Loucy (cell line): ENCODE measurements around the gene ADORA1.

Source experiments
- H2AFZ ChIP-seq: fragments of 200-600 bp; sonication (generic); 2 replicates; pipeline ENCODE4 v1.6.0; 2016; ENCODE audit warnings: antibody characterized with exemption, mild to moderate bottlenecking, low read length, moderate library complexity
- H3F3A ChIP-seq: fragments of 200-600 bp; 2 replicates; pipeline ENCODE4 v1.6.0; 2016; ENCODE audit warnings: antibody characterized with exemption, low read depth, mild to moderate bottlenecking
- H3K27me3 ChIP-seq: fragments of 200-600 bp; sonication (generic); 2 replicates; pipeline ENCODE4 v1.6.1; 2014; ENCODE audit warnings: low read length, mild to moderate bottlenecking; ENCODE audit not compliant: insufficient read depth, poor library complexity, severe bottlenecking
- H3K36me3 ChIP-seq: fragments of 200-600 bp; sonication (generic); 2 replicates; pipeline ENCODE4 v1.6.1; 2016; ENCODE audit warnings: low read length; ENCODE audit not compliant: insufficient read depth
- H3K4me1 ChIP-seq: fragments of 200-600 bp; sonication (generic); 2 replicates; pipeline ENCODE4 v1.5.1; 2014; ENCODE audit warnings: low read length, mild to moderate bottlenecking; ENCODE audit not compliant: insufficient read depth, poor library complexity, severe bottlenecking
- H3K4me2 ChIP-seq: fragments of 200-600 bp; sonication (generic); 2 replicates; pipeline ENCODE4 v1.6.0; 2014; ENCODE audit warnings: antibody characterized with exemption, low read length, low read depth, mild to moderate bottlenecking; ENCODE audit not compliant: poor library complexity, severe bottlenecking
- H3K4me3 ChIP-seq: fragments of 200-600 bp; sonication (generic); 2 replicates; pipeline ENCODE4 v1.5.1; 2014; ENCODE audit warnings: low read length, mild to moderate bottlenecking, mixed read lengths; ENCODE audit not compliant: poor library complexity, severe bottlenecking
- H3K79me2 ChIP-seq: fragments of 200-600 bp; sonication (generic); 2 replicates; pipeline ENCODE4 v1.6.1; 2014; ENCODE audit warnings: low read length; ENCODE audit not compliant: insufficient read depth
- H3K9ac ChIP-seq: fragments of 200-600 bp; sonication (generic); 2 replicates; pipeline ENCODE4 v1.6.0; 2014; ENCODE audit warnings: mild to moderate bottlenecking, low read depth, low read length, moderate library complexity; ENCODE audit not compliant: poor library complexity, severe bottlenecking
- H3K9me2 ChIP-seq: fragments of 200-600 bp; sonication (generic); replicated peaks from 2 replicates; pipeline ENCODE4 v1.6.1; 2016; ENCODE audit warnings: low read depth, low read length, mixed read lengths
- H3K9me3 ChIP-seq: fragments of 200-600 bp; sonication (generic); 2 replicates; pipeline ENCODE4 v1.6.1; 2014; ENCODE audit warnings: mild to moderate bottlenecking, antibody characterized with exemption, low read length, low read depth; ENCODE audit not compliant: insufficient read depth
- H4K20me1 ChIP-seq: fragments of 200-600 bp; sonication (generic); 2 replicates; pipeline ENCODE4 v1.6.0; 2014; ENCODE audit warnings: antibody characterized with exemption, low read length, mild to moderate bottlenecking; ENCODE audit not compliant: insufficient read depth, poor library complexity, severe bottlenecking
- CTCF ChIP-seq: fragments of 200-600 bp; sonication (generic); conservative IDR thresholded peaks from 2 replicates; pipeline ENCODE4 v1.5.1; 2014; ENCODE audit warnings: mild to moderate bottlenecking, antibody characterized with exemption, low read length
- EZH2phosphoT487 ChIP-seq: fragments of 200-600 bp; IDR thresholded peaks from 2 replicates; pipeline ENCODE4 v1.6.1; 2018; ENCODE audit warnings: antibody characterized with exemption, mild to moderate bottlenecking, moderate library complexity, borderline replicate concordance

The ADORA1 gene

GRCh38 chr1:203178083-203178482 is 50.6 kb downstream of the ADORA1 start:
- Histone ChIP-seq H2AFZ (no peak overlapping the region), H3F3A (no peaks in the 10 kb centered on the region), H3K4me1 (peaks cover 17% of the 10 kb centered on the region), H3K9me2 (no peaks in the 10 kb centered on the region), H3K36me3 (no peaks in the 10 kb centered on the region), H3K27me3 (no peaks in the 10 kb centered on the region), H3K4me3 (no peak overlapping the region), H3K79me2 (no peaks in the 10 kb centered on the region), H3K4me2 (no peak overlapping the region), H4K20me1 (no peaks in the 10 kb centered on the region), H3K9ac (no peak overlapping the region), H3K9me3 (no peaks in the 10 kb centered on the region)
- no peak for TF ChIP-seq CTCF
- no peak for TF ChIP-seq EZH2phosphoT487

GRCh38 chr1:203178821-203179666 is 51.5 kb downstream of the ADORA1 start:
- Histone ChIP-seq H3K9me3 (no peaks in the 10 kb centered on the region), H3K4me3 (no peak overlapping the region), H3K9me2 (no peaks in the 10 kb centered on the region), H3K4me1 (peaks cover 14% of the 10 kb centered on the region), H4K20me1 (no peaks in the 10 kb centered on the region), H3K27me3 (no peaks in the 10 kb centered on the region), H3K9ac (no peak overlapping the region), H3K36me3 (no peaks in the 10 kb centered on the region), H3K79me2 (no peaks in the 10 kb centered on the region), H2AFZ (no peak overlapping the region), H3F3A (no peaks in the 10 kb centered on the region), H3K4me2 (no peak overlapping the region)
- TF ChIP-seq EZH2phosphoT487 (no peak), CTCF (no peak)

GRCh38 chr1:203179667-203180005 is 52.1 kb downstream of the ADORA1 start:
- Histone ChIP-seq H3K79me2 (no peaks in the 10 kb centered on the region), H3K9ac (no peak overlapping the region), H3K4me3 (no peak overlapping the region), H4K20me1 (no peaks in the 10 kb centered on the region), H3F3A (no peaks in the 10 kb centered on the region), H3K9me2 (no peaks in the 10 kb centered on the region), H3K4me1 (peaks cover 13% of the 10 kb centered on the region), H3K4me2 (no peak overlapping the region), H3K36me3 (no peaks in the 10 kb centered on the region), H2AFZ (no peak overlapping the region), H3K9me3 (no peaks in the 10 kb centered on the region), H3K27me3 (no peaks in the 10 kb centered on the region)
- TF ChIP-seq CTCF (no peak), EZH2phosphoT487 (no peak)
